Skeletal muscle satellite cell (primary cell): Measurements from ENCODE around the gene AGBL3. TPM values are rescaled to one million over a fixed set of nuclear protein-coding genes. Genes with fewer than 3 reads are reported as not detected.

ENCODE experiments used
- H3K27me3 ChIP-seq: 2 replicates; pipeline ENCODE4 v1.7.0; 2013; ENCODE audit warnings: low read length; ENCODE audit not compliant: control insufficient read depth, insufficient read depth
- H3K36me3 ChIP-seq: 2 replicates; pipeline ENCODE4 v1.7.0; 2013; ENCODE audit warnings: mild to moderate bottlenecking, control low read depth, low read length; ENCODE audit not compliant: insufficient read depth
- H3K4me1 ChIP-seq: 2 replicates; pipeline ENCODE4 v1.7.0; 2013; ENCODE audit warnings: low read length; ENCODE audit not compliant: control insufficient read depth, insufficient read depth
- H3K4me2 ChIP-seq: 2 replicates; pipeline ENCODE4 v1.7.0; 2013; ENCODE audit warnings: mild to moderate bottlenecking, low read length
- H3K4me3 ChIP-seq: 2 replicates; pipeline ENCODE4 v1.7.0; 2013; ENCODE audit warnings: low read length
- H3K9ac ChIP-seq: 2 replicates; pipeline ENCODE4 v1.7.0; 2013; ENCODE audit warnings: mild to moderate bottlenecking, low read depth, low read length, moderate library complexity
- H3K9me3 ChIP-seq: replicated peaks from 2 replicates; pipeline ENCODE4 v1.7.0; 2013; ENCODE audit warnings: mild to moderate bottlenecking, control low read depth, low read length
- total RNA-seq: library from RNA; depleted of rRNA; stranded (reverse); fragments of >200 nt; gene quantifications from 2 replicates; pipeline ENCODE4 v1.2.3, GENCODE V29; 2012; rRNA removed

AGBL3 gene
- total RNA-seq: 0.76 and 1.5 TPM in 2 replicates

DNA sequence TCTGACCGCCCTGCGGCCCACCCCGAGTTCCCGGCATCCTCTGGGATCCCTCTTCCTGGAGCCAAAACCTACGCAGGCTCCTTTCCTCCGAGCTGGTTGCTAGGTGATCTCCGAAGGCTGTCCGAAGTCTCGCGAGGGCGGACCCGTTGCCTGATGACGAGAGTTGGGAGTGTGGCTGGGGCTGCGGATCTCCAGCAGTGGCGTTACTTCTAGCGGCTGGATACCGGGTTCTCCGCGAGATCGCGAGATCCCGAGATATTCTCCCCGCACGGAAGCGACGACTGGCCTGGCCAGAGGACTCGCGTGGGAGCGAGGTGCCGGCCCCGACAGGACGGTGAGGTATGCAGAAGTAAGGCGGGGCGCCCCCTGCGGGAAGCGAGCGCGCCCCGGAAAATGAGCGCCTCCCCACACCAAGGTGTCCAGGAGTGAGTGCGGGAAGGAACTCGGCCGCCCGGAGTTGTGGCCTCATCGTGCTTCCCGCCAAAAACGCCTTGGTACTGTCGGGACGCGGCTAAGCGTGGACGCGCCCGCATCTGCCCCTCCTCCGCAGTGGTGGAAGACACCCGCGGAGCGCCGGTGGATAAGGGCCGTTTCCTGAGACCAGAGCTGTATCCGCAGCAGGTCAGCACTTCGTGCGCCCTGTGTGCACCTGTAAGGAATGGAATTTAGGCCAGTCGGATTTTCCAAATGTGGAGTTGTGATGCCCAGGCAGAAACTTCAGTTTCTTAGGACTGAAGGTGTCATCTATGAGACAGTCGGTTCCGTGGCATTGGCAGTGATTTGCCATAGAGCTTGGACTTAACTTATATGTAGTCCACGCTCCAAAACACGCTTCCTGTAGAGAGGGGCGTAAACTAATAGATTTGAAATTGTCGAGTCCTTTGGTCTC is at the start of gene AGBL3:
TSS of gene AGBL3 (plus strand) at position 146 of the 889 bp plus-strand sequence. CDS start 1,426 bp downstream, outside the sequence.
- peak within 1 kb of the TSS; percentile 93 for H3K4me3 ChIP-seq
- H3K9me3 ChIP-seq: no peaks in the 10 kb centered on the region
- H3K27me3 ChIP-seq: no peaks in the 10 kb centered on the region
- peak within 1 kb of the TSS; percentile 84 for H3K9ac ChIP-seq
- H3K36me3 ChIP-seq: no peaks in the 10 kb centered on the region
- H3K4me2 ChIP-seq: peak within 1 kb of the TSS; percentile 91
- H3K4me1 ChIP-seq: peaks cover 18% of the 10 kb centered on the region

DNA sequence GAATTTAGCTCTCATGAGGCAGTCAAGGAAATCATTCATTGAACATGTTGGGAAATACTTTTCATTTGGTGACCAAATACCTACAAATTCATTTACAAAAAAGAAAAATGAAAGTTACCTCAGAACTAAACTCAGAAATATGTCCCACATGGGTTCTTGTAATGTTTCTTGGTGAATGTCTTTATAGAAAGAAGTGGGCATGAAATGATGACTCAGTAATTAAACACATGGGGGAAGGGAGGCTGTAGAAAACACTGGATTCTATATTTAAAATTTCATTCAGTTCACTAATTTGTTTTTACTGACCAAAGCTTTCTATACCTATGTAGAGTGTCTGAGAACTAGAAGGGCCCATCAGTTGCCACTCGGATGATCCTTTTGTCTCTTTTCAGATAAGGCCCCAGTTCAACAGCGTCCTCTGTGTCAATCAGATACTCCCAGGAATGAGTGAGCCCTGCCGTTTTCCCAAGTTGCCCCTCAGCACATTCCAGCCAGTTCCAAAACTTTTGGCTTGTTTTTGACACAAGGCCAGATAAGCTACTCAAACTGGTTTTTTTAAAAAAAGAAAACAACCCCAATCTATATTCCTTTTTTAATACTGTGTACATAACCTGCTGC is 49.3 kb upstream of the AGBL3 start:
- peaks cover 41% of the 10 kb centered on the region for H3K4me1 ChIP-seq
- H3K36me3 ChIP-seq: peaks cover 73% of the 10 kb centered on the region
- H3K9me3 ChIP-seq: no peaks in the 10 kb centered on the region

DNA sequence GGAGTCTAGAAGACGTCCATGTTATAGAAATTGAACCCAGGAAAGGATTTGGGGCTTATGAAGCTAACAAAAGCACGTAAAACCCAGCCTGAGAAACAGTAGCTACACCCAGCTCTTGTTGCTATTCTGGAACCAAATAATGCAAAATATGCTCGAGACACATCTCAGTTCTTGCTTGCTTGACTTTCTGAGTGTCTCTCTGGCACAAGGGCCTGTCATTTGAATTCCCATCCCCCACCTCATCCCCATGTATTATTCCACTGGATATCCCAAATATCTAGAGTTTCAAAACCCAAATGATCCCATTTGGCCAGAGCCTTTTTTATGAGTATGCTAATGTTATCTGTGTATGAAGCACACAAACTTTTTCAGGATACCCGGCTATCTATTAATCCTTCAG is 48.2 kb upstream of the AGBL3 start:
- Histone ChIP-seq H3K9me3 (no peaks in the 10 kb centered on the region), H3K4me1 (peaks cover 40% of the 10 kb centered on the region), H3K36me3 (peaks cover 67% of the 10 kb centered on the region), H3K27me3 (no peaks in the 10 kb centered on the region), H3K4me2 (no peak overlapping the region), H3K4me3 (no peak overlapping the region), H3K9ac (no peak overlapping the region)

More for the DNA sequence above, 49.3 kb upstream of the AGBL3 start:
- Histone ChIP-seq H3K27me3 (no peaks in the 10 kb centered on the region), H3K4me3 (no peak overlapping the region), H3K4me2 (peak overlapping the region; percentile 25), H3K9ac (no peak overlapping the region)

DNA sequence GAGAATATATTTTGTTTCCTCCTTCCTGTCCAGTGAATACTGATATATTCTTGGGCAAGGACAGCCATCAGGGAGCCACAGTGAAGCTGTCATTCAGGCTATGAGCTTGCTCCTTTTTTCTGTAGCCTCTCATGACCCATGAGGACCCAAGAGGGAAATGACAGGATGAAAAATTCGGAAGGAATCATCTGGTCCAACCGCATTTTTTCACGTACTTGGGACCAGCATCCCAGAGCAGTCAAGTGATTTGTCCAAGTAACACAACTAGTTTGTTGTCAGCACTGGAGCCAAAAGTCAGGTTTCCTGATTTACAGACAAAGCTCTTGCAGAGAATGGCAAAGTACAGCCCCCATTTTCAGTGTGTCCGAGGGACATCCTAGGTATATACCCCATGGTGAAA is 47.2 kb upstream of the AGBL3 start:
- H3K9ac ChIP-seq: no peak overlapping the region
- H3K4me2 ChIP-seq: no peak overlapping the region
- H3K4me1 ChIP-seq: peaks cover 40% of the 10 kb centered on the region
- H3K27me3 ChIP-seq: no peaks in the 10 kb centered on the region
- H3K4me3 ChIP-seq: no peak overlapping the region
- H3K36me3 ChIP-seq: peaks cover 57% of the 10 kb centered on the region
- no peaks in the 10 kb centered on the region for H3K9me3 ChIP-seq

DNA sequence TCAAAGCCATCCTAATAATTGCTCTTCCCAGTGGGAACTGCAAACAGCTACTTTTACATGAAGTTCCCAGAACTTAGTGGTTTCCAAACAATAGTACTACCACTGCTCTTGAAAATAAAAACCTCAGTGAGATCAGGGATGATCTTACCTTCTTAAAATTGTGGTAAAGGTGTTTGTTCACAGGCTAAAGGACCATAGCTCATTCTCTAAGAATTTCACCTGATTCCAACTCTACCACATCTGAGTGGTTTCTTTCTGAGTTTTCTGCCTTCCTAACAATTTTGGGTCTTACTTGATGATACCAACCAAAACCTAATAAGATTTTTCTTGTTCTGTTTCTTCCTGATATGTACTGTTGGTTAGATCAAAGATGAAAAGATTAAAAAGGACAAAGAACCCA is 45.6 kb upstream of the AGBL3 start:
- Histone ChIP-seq H3K4me3 (no peak overlapping the region), H3K36me3 (peaks cover 57% of the 10 kb centered on the region), H3K27me3 (no peaks in the 10 kb centered on the region), H3K4me2 (no peak overlapping the region), H3K9ac (no peak overlapping the region), H3K9me3 (no peaks in the 10 kb centered on the region), H3K4me1 (peaks cover 34% of the 10 kb centered on the region)

DNA sequence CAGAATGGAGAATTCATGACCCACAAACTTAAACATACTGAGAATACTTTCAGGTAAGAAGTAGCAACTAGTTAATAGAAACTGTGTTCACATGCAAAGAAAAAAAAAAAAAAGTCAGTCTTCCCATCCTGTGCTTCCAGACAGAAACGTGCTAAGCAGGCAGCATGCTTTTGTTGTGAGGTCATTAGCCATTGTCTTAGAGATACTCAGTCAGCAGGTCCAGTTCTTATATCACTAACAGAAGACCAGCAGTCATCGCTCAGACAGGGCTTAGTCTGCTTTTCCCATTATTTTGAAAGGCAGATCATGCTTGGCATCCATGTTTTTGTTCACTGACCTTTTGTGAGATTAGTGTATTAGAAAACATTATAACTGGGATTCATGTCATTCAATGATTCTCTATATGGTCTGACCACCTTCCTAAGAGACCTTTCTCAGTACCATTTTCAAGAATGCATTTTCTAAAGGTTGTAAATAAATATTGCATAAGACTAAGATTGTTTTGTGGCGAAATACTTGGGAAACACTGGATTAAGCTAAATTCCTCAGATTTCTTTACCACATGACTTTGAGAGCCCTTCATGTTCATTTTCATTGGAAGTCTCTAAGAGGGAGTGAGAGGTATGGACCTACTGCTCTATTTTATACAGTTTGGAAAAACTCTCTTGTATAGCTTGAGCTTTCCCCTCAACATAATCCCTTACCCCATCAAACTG is 45.0 kb upstream of the AGBL3 start:
- H3K9me3 ChIP-seq: no peaks in the 10 kb centered on the region
- no peak overlapping the region for H3K9ac ChIP-seq
- H3K4me2 ChIP-seq: no peak overlapping the region
- no peaks in the 10 kb centered on the region for H3K27me3 ChIP-seq
- H3K4me3 ChIP-seq: no peak overlapping the region
- H3K36me3 ChIP-seq: peaks cover 54% of the 10 kb centered on the region
- H3K4me1 ChIP-seq: peaks cover 31% of the 10 kb centered on the region

DNA sequence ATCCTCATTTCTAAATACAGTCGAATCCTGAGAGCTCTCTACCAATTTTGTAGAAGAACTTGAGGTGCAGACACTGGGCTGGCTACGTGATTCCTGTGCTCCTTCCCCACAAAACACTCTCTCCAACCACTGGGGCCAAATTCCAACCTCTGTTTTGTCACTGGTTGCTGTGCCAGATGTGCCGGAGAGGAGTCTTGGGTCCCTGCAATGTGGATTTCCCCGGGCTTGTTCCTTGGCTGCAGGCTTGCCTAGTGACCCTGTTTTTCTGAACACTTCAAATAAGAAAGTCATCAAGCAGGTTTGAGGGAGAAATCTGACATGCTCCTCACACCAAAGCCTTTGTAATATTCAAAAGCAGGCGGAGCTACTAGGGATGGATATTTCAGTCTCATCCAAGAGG is 44.4 kb upstream of the AGBL3 start:
- H3K4me2 ChIP-seq: no peak overlapping the region
- H3K27me3 ChIP-seq: no peaks in the 10 kb centered on the region
- H3K4me1 ChIP-seq: peaks cover 25% of the 10 kb centered on the region
- H3K9ac ChIP-seq: no peak overlapping the region
- no peak overlapping the region for H3K4me3 ChIP-seq
- no peaks in the 10 kb centered on the region for H3K9me3 ChIP-seq
- peaks cover 52% of the 10 kb centered on the region for H3K36me3 ChIP-seq

DNA sequence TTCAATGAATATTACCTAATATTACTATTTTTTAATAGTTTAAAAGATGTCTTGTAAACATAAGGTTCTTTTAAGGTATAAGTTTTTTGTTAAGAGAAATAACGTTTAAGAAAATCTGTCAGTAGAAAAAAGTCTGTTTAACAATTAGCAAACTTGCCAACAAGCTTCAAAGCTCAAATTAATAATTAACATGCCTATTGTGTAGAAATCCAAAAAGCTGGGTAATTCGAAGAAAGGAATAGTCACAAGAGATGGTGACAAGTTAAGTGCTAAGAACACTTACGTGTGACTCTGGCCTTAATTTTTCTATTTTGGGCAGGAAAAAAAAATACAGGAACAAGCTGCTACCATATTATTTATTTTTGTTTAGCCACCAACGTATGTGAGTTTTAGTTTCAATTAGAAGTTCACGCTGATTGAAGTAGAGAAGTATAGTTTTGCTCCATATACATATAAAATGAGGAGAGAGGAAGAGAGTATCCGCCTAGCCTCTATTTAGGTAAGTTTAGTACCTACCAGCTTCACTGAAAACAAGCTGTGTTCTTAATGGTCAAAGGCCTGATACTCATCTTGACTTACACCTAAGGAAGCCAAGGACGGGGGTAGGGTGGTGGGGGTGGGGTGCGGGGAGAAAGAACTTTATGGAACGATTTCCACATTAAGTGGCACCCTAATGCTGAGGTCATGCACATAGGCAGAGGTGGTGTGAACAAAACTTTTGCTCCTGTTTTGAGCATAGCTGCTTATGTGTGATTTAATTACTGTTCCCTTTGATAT is 43.4 kb upstream of the AGBL3 start:
- H3K4me2 ChIP-seq: no peak overlapping the region

DNA sequence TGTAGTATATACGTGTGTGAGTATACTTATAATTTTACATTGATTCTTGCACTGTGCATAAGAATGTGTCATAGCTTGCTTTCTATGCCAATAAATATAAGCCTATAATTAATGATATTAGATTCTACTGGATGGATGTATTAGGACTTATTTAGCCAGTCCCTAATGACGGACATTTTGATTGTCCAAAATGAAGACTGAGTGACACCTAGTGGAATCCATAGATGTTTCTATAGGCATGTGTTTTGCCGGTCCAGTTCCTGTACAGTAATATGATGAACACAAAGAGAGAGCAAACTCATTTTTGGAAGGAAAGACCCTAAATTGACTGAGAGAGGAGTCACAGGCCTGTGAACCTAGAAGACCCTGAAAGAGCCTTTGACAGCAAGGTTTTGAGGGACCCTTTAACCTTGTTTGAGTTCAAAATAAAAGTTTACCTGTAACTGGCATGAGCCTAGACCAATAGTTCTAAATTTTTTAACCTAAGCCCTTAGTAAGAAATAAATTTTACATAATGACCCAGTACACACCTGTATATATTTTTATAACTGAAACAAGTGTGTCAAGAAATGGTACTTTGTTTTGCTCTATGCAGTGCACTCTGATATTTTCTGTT is 42.4 kb upstream of the AGBL3 start:
- H3K4me2 ChIP-seq: no peak overlapping the region
- H3K9ac ChIP-seq: no peak overlapping the region
- peaks cover 27% of the 10 kb centered on the region for H3K4me1 ChIP-seq
- no peak overlapping the region for H3K4me3 ChIP-seq
- no peaks in the 10 kb centered on the region for H3K9me3 ChIP-seq
- peaks cover 54% of the 10 kb centered on the region for H3K36me3 ChIP-seq
- H3K27me3 ChIP-seq: no peaks in the 10 kb centered on the region

More for the DNA sequence above, 43.4 kb upstream of the AGBL3 start:
- Histone ChIP-seq H3K4me3 (no peak overlapping the region), H3K4me1 (peaks cover 21% of the 10 kb centered on the region), H3K27me3 (no peaks in the 10 kb centered on the region), H3K9me3 (no peaks in the 10 kb centered on the region), H3K9ac (no peak overlapping the region), H3K36me3 (peaks cover 53% of the 10 kb centered on the region)

DNA sequence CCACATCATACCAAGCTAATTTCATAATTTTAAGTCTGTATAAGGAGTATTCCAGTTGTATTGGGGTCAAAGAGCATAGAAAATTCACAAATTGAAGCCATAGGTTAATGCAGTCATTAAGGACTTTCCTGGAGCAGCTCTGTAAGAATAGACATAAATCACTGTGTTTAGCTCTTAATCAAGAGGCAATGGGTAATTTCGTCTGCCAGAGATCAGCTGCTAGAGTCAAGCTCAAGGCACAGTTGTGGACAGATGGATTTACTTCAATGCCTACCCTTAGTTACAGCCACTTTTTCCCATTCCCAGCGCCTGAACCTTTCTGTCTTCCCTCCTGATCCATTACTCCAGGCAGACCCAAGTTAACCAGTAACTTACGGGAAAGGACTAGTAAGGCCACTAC is 40.6 kb upstream of the AGBL3 start:
- Histone ChIP-seq H3K4me3 (no peak overlapping the region), H3K9ac (no peak overlapping the region), H3K27me3 (no peaks in the 10 kb centered on the region), H3K9me3 (no peaks in the 10 kb centered on the region), H3K36me3 (peaks cover 68% of the 10 kb centered on the region), H3K4me1 (peaks cover 28% of the 10 kb centered on the region), H3K4me2 (no peak overlapping the region)
